BE2C (cell line): ENCODE measurements around the gene PDE3A. TPM values are rescaled to one million over a fixed set of nuclear protein-coding genes. Genes with fewer than 3 reads are reported as not detected.
A peak's percentile ranks its signal among the peaks of the same experiment; 100 is the strongest.
"Not testable (repeated sequence)": the region's sequence is repeated elsewhere in the genome, so short reads cannot be mapped to it uniquely, and the experiment has no call there.

ENCODE experiments used
- DNase-seq: peaks from one replicate; pipeline ENCODE4 v3.0.0-alpha.2; 2020
- H3K27me3 ChIP-seq: fragments of 250-450 bp; sonication (Bioruptor Pico); 2 replicates; pipeline ENCODE4 v1.5.1; 2020; ENCODE audit warnings: mild to moderate bottlenecking
- H3K36me3 ChIP-seq: fragments of 250-450 bp; sonication (Bioruptor Pico); 2 replicates; pipeline ENCODE4 v1.5.1; 2020; ENCODE audit warnings: mild to moderate bottlenecking
- H3K4me1 ChIP-seq: fragments of 250-450 bp; sonication (Bioruptor Pico); 2 replicates; pipeline ENCODE4 v1.5.1; 2020
- H3K4me3 ChIP-seq: 2 replicates; pipeline ENCODE4 v1.5.1; 2011; ENCODE audit warnings: low read depth, low read length
- H3K9me3 ChIP-seq: fragments of 250-450 bp; sonication (Bioruptor Pico); 2 replicates; pipeline ENCODE4 v1.5.1; 2020
- CTCF ChIP-seq: IDR thresholded peaks from 2 replicates; pipeline ENCODE4 v1.5.1; 2012; ENCODE audit warnings: mild to moderate bottlenecking, low read depth, low read length
- polyA plus RNA-seq: library from polyadenylated mRNA; unstranded; fragments of >200 nt; gene quantifications from one replicate; pipeline ENCODE4 v1.2.1, GENCODE V29; 2012; ENCODE audit warnings: low read depth, missing spikeins; ENCODE audit not compliant: insufficient read length, insufficient read depth

PDE3A gene
- polyA plus RNA-seq: 0.26 TPM

GRCh38 chr12:20368114-20368650 lies at the start of gene PDE3A:
Gene PDE3A, plus strand, starts transcription at chr12:20368537. Its CDS starts 748 bp downstream, at chr12:20369285.
- Histone ChIP-seq H3K27me3 (peaks cover 12% of the 10 kb centered on the region), H3K9me3 (no peaks in the 10 kb centered on the region), H3K4me3 (peak within 1 kb of the TSS; percentile 76), H3K4me1 (peaks cover 8% of the 10 kb centered on the region), H3K36me3 (no peaks in the 10 kb centered on the region)
- TF ChIP-seq CTCF: 0 out of 2 replicates have a peak, but pooled peaks have one; percentile 13
- DNase-seq: peak; percentile 68

GRCh38 chr12:20319366-20319765 lies 49.0 kb upstream of the PDE3A start:
- DNase-seq: no peak
- Histone ChIP-seq H3K4me3 (no peak overlapping the region), H3K9me3 (no peaks in the 10 kb centered on the region), H3K4me1 (no peaks in the 10 kb centered on the region), H3K36me3 (no peaks in the 10 kb centered on the region), H3K27me3 (no peaks in the 10 kb centered on the region)
- TF ChIP-seq CTCF: no peak

- H3K9me3 ChIP-seq: no peaks in the 10 kb centered on the region
- DNase-seq: no peak
- no peaks in the 10 kb centered on the region for H3K36me3 ChIP-seq
- H3K27me3 ChIP-seq: no peaks in the 10 kb centered on the region
- no peaks in the 10 kb centered on the region for H3K4me1 ChIP-seq
- no peak overlapping the region for H3K4me3 ChIP-seq
- no peak for TF ChIP-seq CTCF
These were observed 47.8 kb upstream of the PDE3A start for GRCh38 chr12:20320552-20320951.

- DNase-seq, H3K36me3 ChIP-seq, H3K4me1 ChIP-seq: not testable (repeated sequence)
These were observed 37.4 kb upstream of the PDE3A start for GRCh38 chr12:20330826-20331505.

GRCh38 chr12:20339060-20339459 lies 29.3 kb upstream of the PDE3A start:
- H3K27me3 ChIP-seq: no peaks in the 10 kb centered on the region
- H3K4me1 ChIP-seq: no peaks in the 10 kb centered on the region
- peaks cover 3% of the 10 kb centered on the region; the same call in 1 of the 2 replicates for H3K9me3 ChIP-seq
- no peak for DNase-seq
- TF ChIP-seq CTCF: no peak
- H3K4me3 ChIP-seq: no peak overlapping the region
- no peaks in the 10 kb centered on the region for H3K36me3 ChIP-seq

More at GRCh38 chr12:20330826-20331505, 37.4 kb upstream of the PDE3A start:
- not testable (repeated sequence) for H3K9me3 ChIP-seq, H3K27me3 ChIP-seq, H3K4me3 ChIP-seq

- Histone ChIP-seq H3K27me3 (no peaks in the 10 kb centered on the region), H3K4me1 (no peaks in the 10 kb centered on the region), H3K36me3 (no peaks in the 10 kb centered on the region), H3K9me3 (no peaks in the 10 kb centered on the region), H3K4me3 (no peak overlapping the region)
- DNase-seq: no peak
- no peak for TF ChIP-seq CTCF
These were observed 26.2 kb upstream of the PDE3A start for GRCh38 chr12:20342111-20342510.
